ENCODE data around the gene SRPRB. TPM values are rescaled to one million over a fixed set of nuclear protein-coding genes. Genes with fewer than 3 reads are reported as not detected.

The SRPRB gene
- total and polyA plus RNA-seq, 9 of the 15 experiments (the other 6 are each of a cell fraction or from before 2014, with no cell fraction given) = 29.5 to 66.0 (median 41.4) TPM

- TF ChIP-seq REST (IDR thresholded peaks at IDR 0.05; ENCODE audit: borderline replicate concordance) (peak; percentile 14; the same call in 1 of the 2 replicates), REST (CRISPR knock-in tag; IDR thresholded peaks at IDR 0.05; ENCODE audit: low read depth) (no peak), SMAD2 (IDR thresholded peaks at IDR 0.05; ENCODE audit: low read depth, low read length) (no peak), RFX1 (IDR thresholded peaks at IDR 0.05) (no peak), ARID4B (CRISPR knock-in tag; IDR thresholded peaks at IDR 0.05) (no peak), ATF7 (IDR thresholded peaks at IDR 0.05) (peak; percentile 86), CLOCK (CRISPR knock-in tag; IDR thresholded peaks at IDR 0.05; ENCODE audit: borderline replicate concordance) (no peak), NFIC (IDR thresholded peaks at IDR 0.05) (peak; percentile 80), CEBPG (CRISPR knock-in tag; IDR thresholded peaks at IDR 0.05) (no peak), CEBPG (tag; conservative IDR thresholded peaks at IDR 0.05 in 1 of 2, IDR thresholded peaks at IDR 0.05 in 1 of 2) (no peak)
Measured at GRCh38 chr3:133821767-133822638, 16.4 kb downstream of the SRPRB start (continued).
